HepG2 (cell line): ENCODE results near the gene LRRC72. TPM values are rescaled to one million over a fixed set of nuclear protein-coding genes. Genes with fewer than 3 reads are reported as not detected.

ENCODE experiments used
- CBFB ChIP-seq: sonication (generic); formaldehyde crosslinking; IDR thresholded peaks from 2 replicates; pipeline ENCODE4 v1.4.0; 2020; ENCODE audit warnings: missing genetic modification reagents
- FOSL2 ChIP-seq: sonication (generic); formaldehyde crosslinking; IDR thresholded peaks from 2 replicates; pipeline ENCODE4 v1.4.0; 2020; ENCODE audit warnings: missing genetic modification reagents
- GFI1 ChIP-seq: sonication (generic); formaldehyde crosslinking; IDR thresholded peaks from 2 replicates; pipeline ENCODE4 v1.5.0; 2020; ENCODE audit warnings: missing genetic modification reagents, mild to moderate bottlenecking, borderline replicate concordance
- HNF4G ChIP-seq, 2 experiments: sonication (generic) in 1 of 2; formaldehyde crosslinking in 1 of 2; IDR thresholded peaks; 2 replicates each; pipeline versions ENCODE4 v1.4.0 to v1.6.1; 2011 to 2020; ENCODE audit warnings: borderline replicate concordance in 2 of 2, low read depth in 2 of 2, mild to moderate bottlenecking in 2 of 2, low read length in 1 of 2, missing genetic modification reagents in 1 of 2, moderate library complexity in 1 of 2
- SATB2 ChIP-seq: sonication (generic); formaldehyde crosslinking; IDR thresholded peaks from 2 replicates; pipeline ENCODE4 v1.5.0; 2020; ENCODE audit warnings: missing genetic modification reagents
- STAT6 ChIP-seq: sonication (generic); formaldehyde crosslinking; IDR thresholded peaks from 2 replicates; pipeline ENCODE4 v1.4.0; 2020; ENCODE audit warnings: missing genetic modification reagents, mild to moderate bottlenecking, borderline replicate concordance
- TAF1 ChIP-seq: sonication (generic); formaldehyde crosslinking; IDR thresholded peaks from 2 replicates; pipeline ENCODE4 v1.4.0; 2020; ENCODE audit warnings: missing genetic modification reagents
- TCF7L2 ChIP-seq: IDR thresholded peaks from 2 replicates; pipeline ENCODE4 v1.6.1; 2011; ENCODE audit warnings: mild to moderate bottlenecking, low read depth, low read length, moderate library complexity
- ZNF768 ChIP-seq: sonication (generic); formaldehyde crosslinking; IDR thresholded peaks from 2 replicates; pipeline ENCODE4 v1.4.0; 2020; ENCODE audit warnings: missing genetic modification reagents
- ZSCAN29 ChIP-seq: sonication (generic); formaldehyde crosslinking; conservative IDR thresholded peaks from 2 replicates; pipeline ENCODE4 v1.4.0; 2020; ENCODE audit warnings: mild to moderate bottlenecking, missing genetic modification reagents
- ZUFSP ChIP-seq: sonication (generic); formaldehyde crosslinking; IDR thresholded peaks from 2 replicates; pipeline ENCODE4 v1.9.0; 2021; ENCODE audit warnings: missing genetic modification reagents, mild to moderate bottlenecking, borderline replicate concordance
- polyA plus RNA-seq, 8 experiments: library from polyadenylated mRNA; depleted of rRNA in 3 of 8; stranded (reverse) in 7 of 8; unstranded in 1 of 8; fragments of >200 nt; fragmentation: Illumina TruSeq in 4 of 8; extraction: Trizol in 4 of 8; gene quantifications; 2 replicates each; pipeline versions ENCODE4 v1.2.1 to v1.2.3, GENCODE V29; 2011 to 2016; ENCODE audit warnings: low read depth in 4 of 8, missing spikeins in 1 of 8, mixed read lengths in 1 of 8; ENCODE audit not compliant: insufficient read depth in 1 of 8
- total RNA-seq, 5 experiments: library from RNA; depleted of rRNA; stranded (reverse); fragments of >200 nt; fragmentation: Illumina TruSeq; extraction: Trizol; gene quantifications; 2 replicates each; pipeline ENCODE4 v1.2.3, GENCODE V29; 2016; ENCODE audit warnings: low read depth in 1 of 5
- TF ChIP-seq, protein P1 (sequence below): sonication (generic); formaldehyde crosslinking; IDR thresholded peaks from 2 replicates; pipeline ENCODE4 v1.8.0; 2022; ENCODE audit warnings: missing genetic modification reagents, mild to moderate bottlenecking, moderate library complexity, borderline replicate concordance
- TF ChIP-seq, protein P2 (sequence below): sonication (generic); formaldehyde crosslinking; IDR thresholded peaks from 2 replicates; pipeline ENCODE4 v1.4.0; 2020; ENCODE audit warnings: mild to moderate bottlenecking, missing genetic modification reagents
- TF ChIP-seq, protein P3 (sequence below): IDR thresholded peaks from 2 replicates; pipeline ENCODE4 v1.6.1; 2016; ENCODE audit warnings: low read depth, borderline replicate concordance

LRRC72 gene
- total and polyA plus RNA-seq, 2 of the 13 experiments (the other 11 are each of a cell fraction or from before 2014, with no cell fraction given), result not detected

GRCh38 chr7:16484453-16485158 is 42.0 kb upstream of the LRRC72 start (continued):
- TF ChIP-seq, protein P1, sequence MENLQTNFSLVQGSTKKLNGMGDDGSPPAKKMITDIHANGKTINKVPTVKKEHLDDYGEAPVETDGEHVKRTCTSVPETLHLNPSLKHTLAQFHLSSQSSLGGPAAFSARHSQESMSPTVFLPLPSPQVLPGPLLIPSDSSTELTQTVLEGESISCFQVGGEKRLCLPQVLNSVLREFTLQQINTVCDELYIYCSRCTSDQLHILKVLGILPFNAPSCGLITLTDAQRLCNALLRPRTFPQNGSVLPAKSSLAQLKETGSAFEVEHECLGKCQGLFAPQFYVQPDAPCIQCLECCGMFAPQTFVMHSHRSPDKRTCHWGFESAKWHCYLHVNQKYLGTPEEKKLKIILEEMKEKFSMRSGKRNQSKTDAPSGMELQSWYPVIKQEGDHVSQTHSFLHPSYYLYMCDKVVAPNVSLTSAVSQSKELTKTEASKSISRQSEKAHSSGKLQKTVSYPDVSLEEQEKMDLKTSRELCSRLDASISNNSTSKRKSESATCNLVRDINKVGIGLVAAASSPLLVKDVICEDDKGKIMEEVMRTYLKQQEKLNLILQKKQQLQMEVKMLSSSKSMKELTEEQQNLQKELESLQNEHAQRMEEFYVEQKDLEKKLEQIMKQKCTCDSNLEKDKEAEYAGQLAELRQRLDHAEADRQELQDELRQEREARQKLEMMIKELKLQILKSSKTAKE (CRISPR knock-in tag), result no peak
- no peak for TF ChIP-seq STAT6 (CRISPR knock-in tag)
- TF ChIP-seq CBFB (CRISPR knock-in tag), result no peak
- TF ChIP-seq ZNF768 (CRISPR knock-in tag), result no peak
- TF ChIP-seq, protein P2, sequence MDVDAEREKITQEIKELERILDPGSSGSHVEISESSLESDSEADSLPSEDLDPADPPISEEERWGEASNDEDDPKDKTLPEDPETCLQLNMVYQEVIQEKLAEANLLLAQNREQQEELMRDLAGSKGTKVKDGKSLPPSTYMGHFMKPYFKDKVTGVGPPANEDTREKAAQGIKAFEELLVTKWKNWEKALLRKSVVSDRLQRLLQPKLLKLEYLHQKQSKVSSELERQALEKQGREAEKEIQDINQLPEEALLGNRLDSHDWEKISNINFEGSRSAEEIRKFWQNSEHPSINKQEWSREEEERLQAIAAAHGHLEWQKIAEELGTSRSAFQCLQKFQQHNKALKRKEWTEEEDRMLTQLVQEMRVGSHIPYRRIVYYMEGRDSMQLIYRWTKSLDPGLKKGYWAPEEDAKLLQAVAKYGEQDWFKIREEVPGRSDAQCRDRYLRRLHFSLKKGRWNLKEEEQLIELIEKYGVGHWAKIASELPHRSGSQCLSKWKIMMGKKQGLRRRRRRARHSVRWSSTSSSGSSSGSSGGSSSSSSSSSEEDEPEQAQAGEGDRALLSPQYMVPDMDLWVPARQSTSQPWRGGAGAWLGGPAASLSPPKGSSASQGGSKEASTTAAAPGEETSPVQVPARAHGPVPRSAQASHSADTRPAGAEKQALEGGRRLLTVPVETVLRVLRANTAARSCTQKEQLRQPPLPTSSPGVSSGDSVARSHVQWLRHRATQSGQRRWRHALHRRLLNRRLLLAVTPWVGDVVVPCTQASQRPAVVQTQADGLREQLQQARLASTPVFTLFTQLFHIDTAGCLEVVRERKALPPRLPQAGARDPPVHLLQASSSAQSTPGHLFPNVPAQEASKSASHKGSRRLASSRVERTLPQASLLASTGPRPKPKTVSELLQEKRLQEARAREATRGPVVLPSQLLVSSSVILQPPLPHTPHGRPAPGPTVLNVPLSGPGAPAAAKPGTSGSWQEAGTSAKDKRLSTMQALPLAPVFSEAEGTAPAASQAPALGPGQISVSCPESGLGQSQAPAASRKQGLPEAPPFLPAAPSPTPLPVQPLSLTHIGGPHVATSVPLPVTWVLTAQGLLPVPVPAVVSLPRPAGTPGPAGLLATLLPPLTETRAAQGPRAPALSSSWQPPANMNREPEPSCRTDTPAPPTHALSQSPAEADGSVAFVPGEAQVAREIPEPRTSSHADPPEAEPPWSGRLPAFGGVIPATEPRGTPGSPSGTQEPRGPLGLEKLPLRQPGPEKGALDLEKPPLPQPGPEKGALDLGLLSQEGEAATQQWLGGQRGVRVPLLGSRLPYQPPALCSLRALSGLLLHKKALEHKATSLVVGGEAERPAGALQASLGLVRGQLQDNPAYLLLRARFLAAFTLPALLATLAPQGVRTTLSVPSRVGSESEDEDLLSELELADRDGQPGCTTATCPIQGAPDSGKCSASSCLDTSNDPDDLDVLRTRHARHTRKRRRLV, result no peak
- no peak for TF ChIP-seq TAF1 (CRISPR knock-in tag)
- no peak for TF ChIP-seq HNF4G (IDR thresholded peaks at IDR 0.05; ENCODE audit: borderline replicate concordance, low read depth, low read length)
- no peak for TF ChIP-seq HNF4G (CRISPR knock-in tag; IDR thresholded peaks at IDR 0.05; ENCODE audit: borderline replicate concordance, low read depth)
- no peak for TF ChIP-seq ZUFSP
- TF ChIP-seq SATB2 (CRISPR knock-in tag), result no peak
- TF ChIP-seq ZSCAN29 (CRISPR knock-in tag), result no peak
- peak; percentile 89 for TF ChIP-seq FOSL2 (CRISPR knock-in tag)
- TF ChIP-seq TCF7L2, result no peak
- no peak for TF ChIP-seq GFI1 (CRISPR knock-in tag)
- TF ChIP-seq, protein P3, sequence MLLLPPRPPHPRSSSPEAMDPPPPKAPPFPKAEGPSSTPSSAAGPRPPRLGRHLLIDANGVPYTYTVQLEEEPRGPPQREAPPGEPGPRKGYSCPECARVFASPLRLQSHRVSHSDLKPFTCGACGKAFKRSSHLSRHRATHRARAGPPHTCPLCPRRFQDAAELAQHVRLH (CRISPR knock-in tag), result no peak
